AG09319 (cell line): ENCODE data around the gene CSPG5.

ENCODE experiments used
- DNase-seq: peaks from one replicate; pipeline ENCODE4 v3.0.0-alpha.2; 2010; ENCODE audit warnings: low read depth; ENCODE audit errors: extremely low read depth
- TF ChIP-seq, protein P1 (sequence below): IDR thresholded peaks from 2 replicates; pipeline ENCODE4 v1.5.1; 2011; ENCODE audit warnings: low read depth, mild to moderate bottlenecking, inconsistent platforms, low read length, moderate library complexity

CSPG5 gene

DNA sequence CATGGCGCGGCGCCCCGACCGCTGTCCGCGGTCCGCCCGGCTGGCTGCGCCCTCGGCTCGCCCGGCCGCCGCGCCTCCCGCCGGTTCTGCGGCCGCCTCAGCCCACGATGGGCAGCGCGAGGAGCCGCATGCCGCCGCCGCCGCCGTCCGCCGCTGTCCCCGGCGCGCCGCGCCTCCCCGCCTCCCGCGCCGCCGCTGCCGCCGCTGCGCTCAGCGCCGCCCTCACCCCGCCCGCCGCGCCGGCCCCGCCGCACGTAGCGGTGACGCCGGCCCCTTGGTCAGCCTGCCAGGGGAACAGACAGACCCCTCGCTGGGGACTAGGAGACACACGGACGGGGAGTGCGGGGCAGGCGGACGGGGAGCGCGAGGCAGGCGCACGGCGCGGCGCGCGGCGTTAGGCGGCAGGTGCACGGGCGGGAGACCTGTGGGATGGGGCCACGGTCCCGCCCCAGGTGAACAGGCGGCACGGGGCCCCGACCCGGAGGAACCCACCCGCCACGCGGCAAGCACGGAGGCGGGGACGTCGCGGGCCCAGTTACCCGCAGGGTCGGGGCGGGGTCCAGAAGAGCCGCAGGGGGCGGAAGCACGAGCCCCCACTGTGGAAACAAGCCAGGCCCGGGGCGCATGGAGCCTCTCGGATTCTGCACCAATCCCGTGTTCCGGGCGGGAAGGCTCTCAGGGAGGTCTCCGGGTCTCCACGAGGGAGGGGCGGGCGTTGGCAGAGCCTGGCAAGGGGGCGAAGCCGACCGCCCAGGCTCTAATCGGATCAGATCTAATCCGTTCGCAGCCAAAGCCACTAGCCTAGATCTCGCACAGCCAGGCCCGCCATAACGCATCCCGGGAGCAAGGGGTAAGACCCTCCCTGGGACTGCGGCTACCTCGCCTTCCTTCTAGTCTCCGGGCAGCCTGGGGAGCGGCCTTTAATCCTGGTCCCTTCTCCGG lies at the start of gene CSPG5:
TSS of gene CSPG5 (minus strand) at position 175 of the 942 bp plus-strand sequence. CDS start at position 3, 172 bp downstream.
- no peak for DNase-seq
- TF ChIP-seq, protein P1, sequence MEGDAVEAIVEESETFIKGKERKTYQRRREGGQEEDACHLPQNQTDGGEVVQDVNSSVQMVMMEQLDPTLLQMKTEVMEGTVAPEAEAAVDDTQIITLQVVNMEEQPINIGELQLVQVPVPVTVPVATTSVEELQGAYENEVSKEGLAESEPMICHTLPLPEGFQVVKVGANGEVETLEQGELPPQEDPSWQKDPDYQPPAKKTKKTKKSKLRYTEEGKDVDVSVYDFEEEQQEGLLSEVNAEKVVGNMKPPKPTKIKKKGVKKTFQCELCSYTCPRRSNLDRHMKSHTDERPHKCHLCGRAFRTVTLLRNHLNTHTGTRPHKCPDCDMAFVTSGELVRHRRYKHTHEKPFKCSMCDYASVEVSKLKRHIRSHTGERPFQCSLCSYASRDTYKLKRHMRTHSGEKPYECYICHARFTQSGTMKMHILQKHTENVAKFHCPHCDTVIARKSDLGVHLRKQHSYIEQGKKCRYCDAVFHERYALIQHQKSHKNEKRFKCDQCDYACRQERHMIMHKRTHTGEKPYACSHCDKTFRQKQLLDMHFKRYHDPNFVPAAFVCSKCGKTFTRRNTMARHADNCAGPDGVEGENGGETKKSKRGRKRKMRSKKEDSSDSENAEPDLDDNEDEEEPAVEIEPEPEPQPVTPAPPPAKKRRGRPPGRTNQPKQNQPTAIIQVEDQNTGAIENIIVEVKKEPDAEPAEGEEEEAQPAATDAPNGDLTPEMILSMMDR, result no peak

DNA sequence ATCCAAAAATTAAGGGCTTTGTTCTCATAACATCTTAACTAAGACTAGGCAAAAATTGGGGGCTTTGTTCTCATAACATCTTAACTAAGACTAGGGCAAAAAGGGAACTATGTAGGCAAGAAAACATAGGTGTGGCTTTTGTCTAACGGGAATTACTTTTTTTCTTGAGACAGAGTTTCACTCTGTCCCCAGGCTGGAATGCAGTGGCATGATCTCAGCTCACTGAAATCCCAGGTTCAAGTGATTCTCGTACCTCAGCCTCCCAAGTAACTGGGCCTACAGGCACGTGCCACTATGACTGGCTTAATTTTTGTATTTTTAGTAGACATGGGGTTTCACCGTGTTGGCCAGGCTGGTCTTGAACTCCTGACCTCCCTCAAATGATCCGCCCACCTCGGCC lies 49.8 kb upstream of the CSPG5 start:
- TF ChIP-seq, protein P1, result no peak
- DNase-seq, result no peak

DNA sequence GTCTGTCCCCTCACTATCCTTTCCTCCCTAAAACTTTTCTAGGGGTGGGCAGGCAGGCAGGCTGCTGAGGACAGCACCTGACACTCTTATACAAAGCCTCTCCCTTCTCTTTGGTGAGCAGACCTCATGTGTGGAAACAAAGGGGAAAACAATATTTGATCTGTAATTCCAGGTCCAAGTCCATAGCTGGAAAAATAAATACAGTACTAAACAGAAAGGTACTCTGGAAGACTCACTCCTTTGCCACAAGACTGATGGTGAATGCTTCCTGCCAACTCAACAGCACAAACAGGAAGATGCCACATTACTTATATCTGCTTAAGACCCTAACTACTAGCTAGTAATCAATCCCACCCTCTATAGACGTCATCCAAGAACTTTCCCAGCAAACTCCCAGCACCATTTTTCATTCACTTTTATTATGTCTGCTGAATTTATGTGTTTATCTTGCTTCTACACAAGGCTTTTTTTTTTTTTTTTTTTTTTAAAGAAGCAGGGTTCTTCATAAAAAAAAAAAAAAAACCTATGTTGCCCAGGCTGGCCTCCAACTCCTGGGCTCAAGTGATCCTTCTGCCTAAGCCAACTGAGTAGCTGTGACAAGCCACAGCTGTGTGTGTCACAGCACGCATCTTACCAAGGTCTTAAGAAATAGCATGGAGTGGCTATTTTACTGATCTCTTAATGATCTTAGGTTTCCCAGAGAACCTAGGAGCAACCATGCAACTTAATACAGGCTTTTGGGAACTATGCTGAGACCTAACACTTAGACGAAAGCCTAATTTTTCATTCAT lies 44.2 kb upstream of the CSPG5 start:
- DNase-seq, result no peak
- TF ChIP-seq, protein P1, result no peak

DNA sequence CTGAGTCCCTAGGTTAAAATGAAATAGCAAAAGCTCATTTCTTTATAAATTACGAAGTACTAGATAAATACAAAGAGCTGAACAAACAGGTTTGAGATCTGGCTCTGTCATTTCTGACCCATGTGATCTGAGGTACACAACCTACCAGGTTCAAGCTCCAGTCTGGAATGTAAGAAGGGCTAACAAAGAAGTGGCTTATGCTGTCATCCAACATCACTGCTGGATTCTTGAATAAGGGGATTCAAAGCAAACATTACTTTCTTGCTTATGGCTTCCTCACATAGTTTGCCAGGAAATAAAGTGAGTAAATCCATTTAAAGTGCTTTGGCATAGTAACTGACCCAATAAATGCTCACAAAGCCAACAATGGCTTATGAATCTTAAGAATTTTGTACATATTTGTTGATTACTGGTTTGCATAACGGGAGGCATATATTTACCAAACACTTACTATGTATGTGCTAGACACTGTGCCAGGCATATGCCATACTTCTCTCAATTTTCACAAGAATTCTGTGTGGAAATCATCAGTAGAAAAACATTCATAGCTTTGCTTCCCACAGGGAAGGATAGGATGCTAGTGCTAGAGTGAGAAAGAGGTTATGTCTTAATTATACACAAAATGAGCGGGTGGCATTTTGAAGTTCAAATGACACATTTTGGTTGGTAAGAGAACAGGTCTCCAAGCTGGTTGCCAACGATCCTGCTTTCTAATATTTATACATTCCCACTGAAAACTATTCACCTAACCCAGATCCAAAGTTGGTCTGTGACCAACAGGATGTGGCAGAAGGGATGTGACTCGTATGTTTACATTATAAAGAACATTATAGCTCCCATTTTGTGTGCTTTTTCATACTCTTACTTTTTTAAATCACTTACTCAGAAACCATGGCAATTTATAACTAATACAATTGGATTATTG lies 38.7 kb upstream of the CSPG5 start:
- no peak for DNase-seq
- TF ChIP-seq, protein P1, result no peak

- TF ChIP-seq, protein P1, result no peak
- DNase-seq, result no peak
These were observed 36.1 kb upstream of the CSPG5 start for GRCh38 chr3:47614788-47615187.

GRCh38 chr3:47613722-47614121 lies 35.1 kb upstream of the CSPG5 start:
- TF ChIP-seq, protein P1, result no peak
- no peak for DNase-seq
